Pons (tissue), 1 donor: ENCODE results near the gene AEN.

Experiments used
- DNase-seq: peaks from one replicate; pipeline ENCODE4 v3.0.0-alpha.2; 2016; ENCODE audit warnings: low spot score

Gene AEN

DNA sequence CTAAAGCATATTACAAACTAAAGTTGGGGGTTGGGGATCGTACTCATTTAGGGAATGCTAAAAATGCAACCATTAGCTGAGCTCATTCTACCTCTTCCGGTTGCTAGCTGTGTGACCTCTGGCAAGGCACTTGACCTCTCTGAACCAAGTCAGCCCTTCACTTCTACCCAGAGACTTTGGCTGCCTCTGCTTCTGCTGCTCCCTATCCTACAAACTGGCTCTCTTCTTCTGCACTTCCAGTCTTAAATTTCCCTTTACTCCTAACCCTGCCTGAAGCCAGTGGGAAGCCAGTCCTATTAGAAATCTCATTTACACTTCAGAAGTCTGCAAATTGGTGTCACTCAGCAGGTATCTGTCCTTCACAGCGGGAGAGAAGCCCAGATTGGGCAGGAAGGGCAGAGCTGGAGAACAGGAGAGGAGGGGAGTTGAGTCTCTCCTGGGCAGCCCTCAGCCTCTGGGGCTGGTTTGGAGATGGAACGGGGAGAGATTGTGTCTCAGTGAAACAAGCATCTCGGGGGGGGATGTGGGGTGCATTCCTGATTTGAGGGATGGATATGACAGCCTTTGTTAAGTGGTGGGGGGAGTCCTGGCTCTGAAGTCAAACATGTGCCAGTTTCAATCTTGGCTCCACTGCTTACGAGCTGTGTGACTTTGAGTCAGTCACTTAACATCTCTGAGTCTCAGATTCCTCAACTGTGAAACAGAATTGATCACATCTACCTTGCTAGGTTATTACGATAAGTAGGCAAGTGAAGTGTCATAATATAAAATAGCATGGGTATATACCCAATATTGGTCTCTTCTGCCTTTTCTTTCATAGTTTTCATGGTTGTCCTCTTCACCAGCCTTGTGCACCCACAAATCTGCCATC lies 7.8 kb upstream of the AEN start:
- DNase-seq, result no peak

DNA sequence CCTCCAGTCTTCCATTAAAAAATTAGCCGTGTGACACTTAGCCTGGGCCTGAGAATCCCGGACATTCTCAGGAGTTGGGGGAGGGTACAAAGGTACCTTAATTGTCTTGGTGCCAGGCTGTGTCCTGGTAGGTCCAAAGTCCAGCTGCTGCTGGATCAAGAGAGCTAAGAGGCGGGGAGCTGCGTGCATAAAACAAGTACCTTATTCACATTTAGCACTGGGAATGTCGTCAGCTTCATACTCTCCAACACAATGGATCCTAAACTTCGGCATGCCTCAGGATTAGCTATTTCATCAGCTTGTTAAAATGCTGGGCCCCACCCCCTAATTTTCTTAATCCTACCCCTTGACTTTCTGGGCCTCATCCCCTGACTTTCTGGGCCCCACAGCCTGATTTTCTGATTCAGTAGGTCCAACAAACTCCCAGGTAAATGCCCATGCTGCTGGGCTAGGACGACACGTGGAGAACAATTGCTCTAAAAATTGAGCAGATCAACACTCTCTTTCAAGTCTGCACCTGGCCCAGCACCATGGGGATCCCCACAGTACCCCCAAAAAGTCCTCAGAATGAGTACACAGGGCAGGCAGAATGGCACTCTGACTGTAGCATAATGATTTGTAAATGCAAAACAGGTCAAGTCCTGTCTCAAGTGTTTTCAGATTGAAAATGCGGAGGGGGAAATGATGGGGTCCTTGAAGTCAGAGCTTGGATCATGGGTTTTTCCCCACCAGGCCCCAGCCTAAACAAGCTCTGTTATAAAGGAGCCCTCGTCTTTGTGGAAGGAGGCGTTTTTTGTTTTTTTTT lies 5.6 kb upstream of the AEN start:
- no peak for DNase-seq

DNA sequence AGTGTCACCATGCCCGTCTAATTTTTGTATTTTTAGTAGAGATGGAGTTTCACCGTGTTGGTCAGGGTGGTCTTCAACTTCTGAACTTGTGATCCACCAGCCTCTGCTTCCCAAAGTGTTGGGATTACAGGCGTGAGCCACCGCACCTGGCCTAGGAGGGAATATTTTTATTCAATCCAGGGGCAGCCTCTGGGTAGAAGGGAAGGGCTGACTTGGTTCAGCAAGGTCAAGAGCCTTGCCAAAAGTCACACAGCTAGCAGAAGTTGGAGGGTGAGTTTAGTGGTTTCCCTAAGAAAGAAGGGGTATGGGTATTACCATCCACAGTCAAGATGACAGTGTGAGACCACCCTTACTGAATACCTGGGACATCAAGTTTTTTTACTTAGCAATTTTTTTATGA lies 4.9 kb upstream of the AEN start:
- DNase-seq, result no peak

DNA sequence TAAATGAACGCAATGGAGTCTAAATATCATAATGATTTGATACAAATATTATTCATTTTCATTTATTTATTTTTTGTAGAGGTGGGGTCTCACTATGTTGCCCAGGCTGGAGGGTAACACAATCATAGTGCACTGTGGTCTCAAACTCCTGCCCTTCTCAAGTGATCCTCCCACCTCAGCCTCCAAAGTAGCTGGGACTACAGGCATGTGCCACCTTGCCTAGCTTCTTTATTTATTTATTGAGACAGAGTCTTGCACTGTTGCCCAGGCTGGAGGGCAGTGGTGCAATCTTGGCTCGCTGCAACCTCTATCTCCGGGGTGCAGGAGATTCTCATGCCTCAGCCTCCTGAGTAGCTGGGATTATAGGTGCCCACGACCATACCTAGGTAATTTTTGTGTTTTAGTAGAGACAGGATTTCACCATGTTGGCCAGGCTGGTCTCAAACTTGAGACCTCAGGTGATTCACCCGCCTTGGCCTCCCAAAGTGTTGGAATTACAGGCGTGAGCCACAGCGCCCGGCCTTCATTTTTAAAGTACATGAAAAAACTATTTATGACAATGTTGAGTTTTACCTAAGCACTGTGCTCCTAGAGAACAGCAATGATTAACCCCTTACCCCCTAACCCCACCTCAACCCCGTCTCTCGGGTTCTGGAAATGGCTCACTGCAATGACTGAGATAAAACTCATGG lies 4.0 kb upstream of the AEN start:
- DNase-seq, result no peak

DNA sequence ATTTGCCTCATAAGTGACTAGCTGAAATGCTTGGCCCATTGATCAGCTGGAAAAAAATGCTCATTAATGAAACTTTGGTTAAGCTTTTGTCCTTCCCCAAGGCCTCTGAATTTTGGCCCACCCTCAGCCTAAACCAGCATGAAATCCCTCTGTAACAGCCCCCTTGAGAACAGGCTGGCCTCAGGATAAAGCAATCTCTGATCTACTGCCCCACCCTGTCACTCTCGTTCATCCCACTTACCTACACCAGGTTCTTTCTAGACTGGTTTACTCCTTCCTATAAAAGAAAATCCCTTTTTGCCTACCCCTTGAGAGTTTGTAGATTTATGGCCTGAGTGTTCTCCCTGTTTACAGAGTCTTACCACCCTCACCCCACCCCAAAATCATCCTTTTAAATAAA lies 3.4 kb upstream of the AEN start:
- DNase-seq, result no peak

DNA sequence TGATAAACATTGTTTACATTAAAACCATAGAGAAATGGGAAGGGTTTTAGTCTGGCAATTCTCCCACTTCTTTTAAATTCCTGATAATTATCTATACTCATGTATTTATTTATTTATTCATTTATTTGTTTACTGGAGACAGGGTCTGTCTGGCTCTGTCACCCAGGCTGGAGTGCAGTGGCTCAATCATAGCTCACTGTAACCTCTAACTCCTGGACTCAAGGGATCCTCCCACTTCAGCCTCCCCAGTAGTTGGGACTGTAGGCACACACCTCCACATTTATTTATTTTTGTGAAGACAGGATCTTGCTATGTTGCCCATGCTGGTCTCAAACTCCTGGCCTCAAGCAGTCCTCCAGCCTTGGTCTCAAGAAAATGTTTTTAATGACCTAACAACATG lies 2.5 kb upstream of the AEN start:
- no peak for DNase-seq

DNA sequence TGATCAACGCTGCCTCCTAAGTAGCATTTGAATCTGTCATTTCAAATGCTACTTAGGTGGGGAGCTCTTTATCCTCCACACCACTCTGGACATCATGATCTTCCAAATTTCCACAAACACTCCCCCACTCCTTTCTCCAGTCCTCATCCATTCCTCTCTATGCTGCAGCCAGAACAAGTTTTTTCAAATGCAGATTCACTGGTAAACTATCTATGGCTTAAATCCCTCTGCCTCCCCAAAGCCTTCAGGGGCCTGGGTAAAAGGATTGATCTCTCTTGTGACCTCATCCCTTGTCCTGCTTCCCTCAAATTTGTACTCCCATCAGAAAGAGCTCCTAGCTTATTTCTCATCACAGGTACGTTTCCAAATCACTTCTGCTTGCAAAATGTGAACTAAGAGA lies 1.3 kb upstream of the AEN start:
- DNase-seq, result no peak

DNA sequence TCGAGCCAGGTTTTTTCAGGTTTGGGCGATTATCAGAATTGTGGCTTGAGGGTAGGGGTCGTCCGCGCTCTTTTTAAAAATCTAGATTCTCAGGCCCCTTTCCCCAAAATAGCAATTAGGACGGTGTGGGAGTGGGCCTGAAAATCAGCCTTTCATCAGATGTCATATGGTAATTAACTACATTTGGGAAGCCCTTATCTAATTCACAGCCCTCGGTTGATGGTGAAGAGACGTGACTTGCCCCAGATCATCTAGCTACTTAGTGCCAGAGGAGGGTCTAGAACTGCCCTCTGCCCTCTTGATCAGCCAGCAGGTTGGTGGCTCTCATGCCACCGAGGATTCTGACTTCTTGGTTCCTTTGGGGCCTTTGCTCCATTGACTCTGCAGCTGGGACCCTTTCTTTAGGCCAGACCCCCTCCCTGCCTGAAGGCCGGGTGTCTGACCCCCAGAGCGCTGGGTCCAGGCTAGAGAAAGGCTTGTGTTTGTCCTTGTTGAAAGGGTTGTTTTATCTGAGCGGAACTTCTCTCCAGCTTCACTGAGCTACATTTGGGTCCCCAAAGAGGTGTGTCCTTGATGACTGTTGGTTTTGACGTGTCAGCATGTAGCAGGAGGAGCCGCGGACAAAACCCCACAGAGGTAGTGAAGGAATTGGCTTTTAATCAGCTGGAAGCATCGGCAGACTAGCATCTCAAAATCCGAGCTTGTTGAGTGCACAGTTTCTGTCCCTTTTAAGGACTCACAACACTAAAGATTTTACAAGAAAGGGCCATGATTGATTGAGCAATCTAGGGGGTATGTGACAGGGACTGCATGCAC lies 857 bp downstream of the AEN start:
- no peak for DNase-seq

DNA sequence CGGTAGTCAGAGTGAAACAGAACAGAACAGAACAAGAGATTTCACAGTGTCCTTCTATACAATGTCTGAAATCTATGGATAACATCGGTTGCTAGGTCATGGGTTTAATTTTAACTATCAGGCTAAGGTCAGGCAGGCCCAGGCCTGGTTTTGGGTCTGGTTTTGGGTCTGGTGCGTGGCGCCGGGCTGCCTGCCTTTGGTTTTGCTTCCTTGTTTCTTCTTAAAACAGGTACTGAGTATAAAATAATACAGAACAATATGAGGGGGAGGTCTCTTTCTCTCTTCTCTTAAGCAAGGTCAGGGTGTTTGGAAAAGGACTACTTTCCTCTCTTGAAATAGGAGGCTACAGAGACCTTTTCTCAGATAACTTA lies 1.4 kb downstream of the AEN start:
- no peak for DNase-seq

DNA sequence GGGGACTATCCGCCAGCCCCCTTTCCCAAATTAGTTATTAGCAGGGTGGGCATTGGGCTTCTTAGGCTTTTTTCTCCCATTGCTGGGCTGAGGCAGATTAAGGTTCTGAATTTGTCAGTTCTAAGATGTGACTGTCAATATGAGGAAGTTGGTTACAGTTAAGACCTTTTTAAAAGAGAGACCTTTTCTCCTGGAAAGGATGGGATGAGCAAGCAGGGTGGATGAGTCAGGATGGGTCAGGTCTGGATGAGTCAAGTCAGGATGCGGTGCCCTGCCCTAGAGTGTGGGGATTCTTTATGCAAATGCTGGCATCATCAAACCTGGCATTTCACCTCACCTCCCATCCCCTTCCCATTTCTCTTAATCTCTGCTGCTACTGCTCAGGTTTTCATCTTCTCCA lies 1.9 kb downstream of the AEN start:
- DNase-seq, result no peak

DNA sequence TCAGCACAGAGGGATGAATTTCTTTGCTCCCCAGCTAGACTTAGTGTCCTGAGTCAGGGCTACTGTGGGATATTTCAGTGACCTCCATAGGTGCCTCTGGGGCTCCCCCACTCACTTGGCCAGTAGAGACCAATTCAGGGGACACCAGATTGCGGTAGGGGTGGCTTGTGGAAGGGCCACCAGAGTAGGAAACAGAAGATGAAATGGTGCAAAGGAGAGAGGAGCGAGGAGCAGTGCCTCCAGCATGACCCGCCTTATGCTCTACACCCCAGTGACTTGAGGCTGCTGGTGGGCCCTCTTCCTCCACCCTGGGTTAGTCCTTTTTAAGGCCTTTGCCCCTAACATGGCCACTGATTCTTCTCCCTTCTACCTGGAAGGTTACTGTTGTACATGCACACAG lies 2.5 kb downstream of the AEN start:
- DNase-seq, result no peak

DNA sequence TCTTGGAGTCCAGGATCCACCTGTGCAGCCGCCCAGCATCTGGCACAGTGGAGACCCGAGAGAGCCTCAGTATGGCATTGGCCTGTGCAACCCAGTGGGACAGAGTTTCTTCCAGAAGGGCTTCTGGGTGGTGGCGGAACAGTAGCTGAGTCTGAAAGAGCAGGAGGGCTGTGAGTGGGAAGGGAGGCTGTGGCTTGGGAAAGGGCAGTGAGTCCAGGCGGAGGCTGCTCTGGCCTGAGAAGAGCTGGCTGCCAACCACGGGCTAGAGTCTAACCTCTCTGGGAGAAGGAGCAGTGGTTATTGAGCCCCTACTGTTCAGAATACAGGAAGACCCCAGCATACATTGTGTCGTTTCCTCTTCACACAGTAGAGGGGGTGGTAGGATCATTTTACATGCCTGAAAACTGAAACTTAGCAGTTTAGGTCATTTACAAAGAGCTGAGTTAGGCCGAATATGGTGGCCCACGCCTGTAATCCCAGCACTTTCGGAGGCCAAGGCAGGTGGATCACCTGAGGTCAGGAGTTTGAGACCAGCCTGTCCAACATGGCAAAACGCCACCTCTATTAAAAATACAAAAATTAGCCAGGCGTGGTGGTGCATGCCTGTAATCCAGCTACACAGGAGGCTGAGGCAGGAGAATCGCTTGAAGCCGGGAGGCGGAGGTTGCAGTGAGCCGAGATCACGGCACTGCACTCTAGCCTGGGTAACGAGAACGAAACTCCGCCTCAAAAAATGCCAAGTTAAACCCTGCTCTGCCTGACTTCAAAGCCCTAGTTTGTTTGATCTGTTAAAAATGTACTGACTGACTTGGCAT lies 3.2 kb downstream of the AEN start:
- peak; percentile 69 for DNase-seq

DNA sequence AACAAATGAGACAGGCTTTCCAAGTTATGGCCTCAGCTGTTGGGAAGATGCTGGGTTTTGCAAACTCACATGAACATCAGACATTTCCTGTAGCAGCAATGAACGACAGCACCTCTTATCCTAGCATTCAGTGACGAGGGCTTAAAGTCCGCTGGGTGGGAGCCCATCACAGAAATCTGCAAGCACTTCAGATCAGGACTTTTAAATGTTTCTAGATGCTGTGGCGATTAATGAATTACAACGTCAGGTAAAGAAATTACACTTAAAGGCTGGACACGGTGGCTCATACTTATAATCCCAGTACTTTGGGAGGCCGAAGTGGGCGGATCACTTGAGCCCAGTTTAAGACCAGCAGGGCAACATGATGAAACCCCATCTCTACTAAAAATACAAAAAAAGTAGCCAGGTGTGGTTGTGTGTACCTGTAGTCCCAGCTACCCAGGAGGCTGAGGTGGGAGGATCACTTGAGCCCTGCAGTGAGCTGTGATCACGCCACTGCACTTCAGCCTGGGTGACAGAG lies 3.9 kb downstream of the AEN start:
- no peak for DNase-seq

DNA sequence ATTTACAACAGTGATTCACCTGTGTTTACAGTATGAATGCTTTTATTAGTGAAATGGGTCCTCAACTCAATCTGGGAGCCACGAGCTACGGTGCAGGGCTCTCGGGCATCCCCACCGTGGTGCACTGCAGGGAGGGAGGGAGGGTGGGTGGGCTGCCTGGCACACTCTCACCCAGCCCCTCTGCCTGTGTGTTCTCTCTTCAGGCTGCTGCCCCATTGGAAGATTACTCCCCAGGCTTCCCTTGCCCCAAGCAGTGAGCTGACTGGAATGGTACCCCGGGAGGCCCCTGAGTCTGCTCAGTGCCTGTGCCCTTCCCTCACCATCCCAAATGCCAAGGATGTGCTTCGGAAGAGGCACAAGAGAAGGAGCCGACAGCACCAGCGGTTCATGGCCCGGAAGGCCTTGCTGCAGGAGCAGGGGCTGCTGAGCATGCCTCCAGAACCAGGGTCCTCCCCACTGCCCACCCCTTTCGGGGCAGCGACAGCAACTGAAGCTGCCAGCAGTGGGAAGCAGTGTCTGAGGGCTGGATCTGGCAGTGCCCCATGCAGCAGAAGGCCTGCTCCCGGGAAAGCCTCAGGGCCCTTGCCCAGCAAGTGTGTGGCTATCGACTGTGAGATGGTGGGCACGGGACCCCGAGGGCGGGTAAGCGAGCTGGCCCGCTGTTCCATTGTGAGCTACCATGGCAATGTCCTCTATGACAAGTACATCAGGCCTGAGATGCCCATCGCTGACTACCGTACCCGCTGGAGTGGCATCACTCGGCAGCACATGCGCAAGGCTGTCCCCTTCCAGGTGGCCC lies 5.0 kb downstream of the AEN start:
- no peak for DNase-seq

DNA sequence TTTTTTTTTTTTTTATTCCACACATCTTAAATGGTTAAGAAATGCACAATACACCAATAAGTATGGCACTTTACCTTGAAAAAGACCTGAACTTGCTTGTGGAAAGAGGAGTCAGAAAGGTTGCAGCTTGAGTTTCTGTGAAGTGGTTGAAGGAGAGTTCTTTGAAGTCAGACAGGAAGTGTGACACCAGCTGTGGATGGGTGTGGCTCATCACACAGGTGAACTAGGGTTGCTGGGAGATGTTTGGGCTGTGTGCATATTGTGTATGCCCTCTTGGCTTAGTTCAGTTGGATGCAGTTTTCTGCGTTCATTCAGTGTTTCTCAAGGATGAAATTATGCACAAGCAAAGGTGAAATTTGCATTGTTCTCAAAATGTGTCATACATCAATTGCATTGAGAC lies 6.3 kb downstream of the AEN start:
- no peak for DNase-seq

DNA sequence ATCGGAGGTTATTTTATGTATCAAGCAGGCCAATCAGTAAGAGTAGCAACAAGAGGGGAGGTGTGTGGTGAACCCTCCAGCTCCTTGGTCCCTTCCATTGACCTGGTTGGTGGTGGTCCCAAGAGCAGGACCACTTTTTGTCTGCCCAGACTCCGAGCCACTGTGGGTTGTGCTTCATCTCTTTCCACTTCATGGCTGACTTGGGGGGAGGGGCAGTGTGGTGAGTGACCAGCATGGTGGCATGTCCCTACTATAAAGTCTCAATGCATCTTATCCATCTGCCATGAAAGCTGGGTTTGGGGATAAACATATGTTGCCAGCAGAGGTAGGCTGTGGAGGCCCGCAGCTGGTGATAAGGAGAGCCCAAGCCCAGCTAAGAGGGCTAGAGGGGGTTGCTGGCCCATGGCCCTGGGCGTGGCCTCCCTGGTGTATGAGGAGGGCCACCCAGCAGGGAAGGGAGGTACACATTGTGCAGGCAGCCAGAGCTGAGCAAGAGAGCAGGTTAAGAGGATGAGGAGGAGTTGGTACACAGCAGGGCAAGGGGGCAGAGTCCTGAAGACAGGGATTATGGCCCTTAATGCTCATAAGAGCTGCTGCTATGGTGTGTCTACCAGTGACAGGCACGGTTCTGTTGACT lies 7.0 kb downstream of the AEN start:
- DNase-seq, result no peak

DNA sequence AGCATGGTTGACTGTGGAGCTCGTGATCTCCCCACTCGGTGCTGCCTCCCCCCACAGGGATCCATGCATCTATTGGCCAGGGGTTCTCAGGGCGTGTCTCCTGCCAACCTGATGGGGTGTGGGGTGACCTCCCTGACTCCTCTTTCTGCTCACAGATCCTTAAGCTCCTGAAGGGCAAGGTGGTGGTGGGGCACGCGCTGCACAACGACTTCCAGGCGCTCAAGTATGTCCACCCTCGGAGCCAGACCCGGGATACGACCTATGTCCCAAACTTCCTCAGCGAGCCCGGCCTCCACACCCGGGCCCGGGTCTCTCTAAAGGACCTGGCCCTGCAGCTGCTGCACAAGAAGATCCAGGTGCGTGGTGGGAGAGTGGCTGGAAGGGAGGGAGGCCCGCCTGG lies 7.9 kb downstream of the AEN start:
- DNase-seq, result no peak

DNA sequence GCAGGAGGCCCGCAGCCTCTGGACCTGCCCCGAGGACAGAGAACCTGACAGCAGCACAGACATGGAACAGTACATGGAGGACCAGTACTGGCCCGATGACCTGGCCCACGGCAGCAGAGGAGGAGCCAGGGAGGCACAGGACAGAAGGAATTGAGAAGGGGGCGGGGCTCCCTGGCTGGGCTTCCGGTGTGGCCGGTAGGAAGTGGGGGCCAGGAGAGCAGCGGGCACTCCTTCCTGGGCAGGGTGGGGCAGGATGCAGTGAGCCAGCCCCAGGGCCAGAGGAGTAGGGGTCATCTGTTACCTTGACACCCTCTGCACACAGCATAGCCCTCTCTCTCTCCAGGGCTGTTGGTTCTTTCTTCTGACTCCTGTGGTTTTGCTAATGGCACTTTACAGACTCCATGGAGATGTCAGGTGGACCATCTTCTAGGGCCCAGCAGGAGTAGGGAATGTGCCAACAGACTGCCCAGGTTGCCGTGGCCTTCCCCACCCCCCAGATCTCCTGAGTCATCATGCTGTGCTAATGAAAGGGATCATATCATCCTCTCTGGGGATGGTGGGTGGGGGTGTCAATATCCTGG lies 9.1 kb downstream of the AEN start:
- no peak for DNase-seq

DNA sequence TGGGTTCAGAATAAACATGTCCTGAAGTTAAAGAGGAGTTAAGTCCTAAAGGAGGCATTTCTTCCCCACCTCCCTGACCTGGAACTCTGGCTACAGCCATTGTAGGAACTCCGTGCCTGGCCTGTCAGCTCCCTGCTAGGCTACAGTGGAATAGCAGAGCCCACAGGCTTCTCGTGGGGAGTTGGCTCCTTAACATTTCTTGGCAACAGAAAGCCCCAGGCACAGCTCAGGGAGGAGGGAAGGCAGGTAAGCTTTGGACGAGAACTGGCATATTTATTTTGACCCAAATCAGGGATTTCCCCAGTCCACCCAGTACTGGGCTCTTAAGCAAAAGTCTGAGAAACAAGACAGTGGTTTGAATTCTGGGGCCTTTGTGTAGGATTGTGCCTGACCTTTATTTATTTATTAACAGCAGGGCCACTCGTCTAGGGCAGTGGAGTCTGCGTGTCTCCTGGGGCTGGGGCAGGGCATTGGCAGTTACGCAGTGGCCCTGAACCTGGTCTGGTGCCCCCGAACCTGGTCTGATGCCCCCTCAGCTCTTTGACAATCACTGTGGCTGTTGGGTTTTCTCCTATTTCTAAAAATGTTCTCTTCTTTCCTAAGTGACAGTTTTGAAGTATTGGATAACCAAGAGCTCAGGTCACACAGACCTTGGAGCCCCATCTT lies 9.8 kb downstream of the AEN start:
- no peak for DNase-seq
